Measurements from ENCODE around the gene GRIPAP1.
A peak's percentile ranks its signal among the peaks of the same experiment; 100 is the strongest.

Gene GRIPAP1

DNA sequence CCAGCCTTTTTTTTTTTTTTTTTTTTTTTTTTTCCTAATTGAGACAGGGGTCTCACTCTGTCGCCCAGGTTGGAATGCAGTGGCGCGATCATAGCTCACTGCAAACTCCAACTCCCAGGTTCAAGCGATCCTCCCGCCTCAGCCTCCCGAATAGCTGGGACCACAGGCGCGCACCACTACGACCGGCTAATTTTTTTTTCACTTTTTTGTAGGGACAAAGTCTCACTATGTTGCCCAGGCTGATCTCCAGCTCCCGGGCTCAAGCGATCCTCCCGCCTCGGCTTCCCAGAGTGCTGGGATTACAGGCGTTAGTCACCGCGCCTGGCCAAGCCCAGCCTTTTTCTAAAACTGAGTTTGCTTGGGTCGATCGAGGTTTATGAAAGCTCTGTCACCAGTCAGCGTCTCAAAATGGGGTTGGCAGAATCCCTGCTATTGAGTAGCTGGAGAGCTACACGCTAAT, 43.4 kb downstream of the GRIPAP1 start:
- no peak for DNase-seq

DNA sequence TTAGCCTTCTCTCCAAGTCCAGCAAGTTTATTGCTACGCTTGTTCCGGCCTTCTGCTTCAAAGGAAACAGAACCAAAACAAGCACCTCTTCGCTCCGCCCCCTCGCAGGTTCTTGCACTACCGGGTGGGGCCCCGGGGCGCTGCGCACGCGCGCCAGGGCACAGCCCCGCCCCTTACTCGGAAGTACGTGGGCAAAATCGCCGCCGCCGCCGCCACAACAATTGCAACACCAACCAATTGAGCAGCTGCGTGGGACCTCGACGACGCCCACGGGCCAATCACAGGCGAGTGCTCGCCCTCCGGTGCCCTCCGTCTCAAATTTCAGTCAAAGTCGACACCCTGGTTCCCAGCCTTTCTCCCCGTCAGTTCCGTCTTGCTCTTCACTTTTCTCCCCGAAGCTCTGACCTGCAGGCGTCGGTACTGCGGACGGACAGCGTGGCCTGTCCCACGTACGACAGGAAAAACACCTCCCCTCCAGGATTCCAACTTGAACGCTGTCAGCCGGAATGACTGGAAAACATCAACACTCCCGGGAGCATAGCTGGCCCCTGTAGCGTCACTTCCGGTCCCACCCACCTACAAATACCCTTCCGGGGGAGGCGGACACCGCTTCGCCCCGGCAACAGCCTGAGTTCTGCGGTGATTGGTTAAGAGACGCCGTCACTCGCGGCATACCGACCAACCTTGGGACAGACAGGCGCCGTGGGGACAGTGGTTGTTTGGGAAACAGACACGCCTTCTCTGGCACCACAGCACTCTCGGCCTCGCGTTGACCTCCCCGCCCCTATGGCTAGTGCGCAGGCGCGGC, 44.0 kb downstream of the GRIPAP1 start:
- peak; percentile 96 for DNase-seq

DNA sequence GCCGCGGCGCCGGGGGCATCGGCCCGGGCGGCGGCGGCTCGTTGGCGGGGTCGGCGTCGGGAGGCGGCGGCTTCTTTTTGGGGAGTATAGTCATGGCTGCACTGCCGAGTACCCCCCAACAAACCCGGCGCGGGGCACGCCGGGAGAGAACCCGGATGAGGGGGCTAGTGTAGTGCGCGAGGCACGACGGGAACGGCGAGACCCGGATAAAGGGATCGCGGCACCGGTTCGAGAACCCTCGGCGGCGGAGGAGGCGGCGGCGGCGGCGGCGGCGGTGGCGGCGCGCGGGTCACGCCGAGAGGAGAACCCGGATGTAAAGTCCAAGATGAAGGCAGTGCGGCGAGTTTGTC, 44.6 kb downstream of the GRIPAP1 start, which contains the start of gene OTUD5:
OTUD5 (minus strand) TSS at position 131 of the 350 bp plus-strand sequence; CDS start at position 94, 37 bp downstream.
- DNase-seq = no peak

- DNase-seq = no peak
Observed at GRCh38 chrX:48956728-48957414, 45.2 kb downstream of the GRIPAP1 start.

DNA sequence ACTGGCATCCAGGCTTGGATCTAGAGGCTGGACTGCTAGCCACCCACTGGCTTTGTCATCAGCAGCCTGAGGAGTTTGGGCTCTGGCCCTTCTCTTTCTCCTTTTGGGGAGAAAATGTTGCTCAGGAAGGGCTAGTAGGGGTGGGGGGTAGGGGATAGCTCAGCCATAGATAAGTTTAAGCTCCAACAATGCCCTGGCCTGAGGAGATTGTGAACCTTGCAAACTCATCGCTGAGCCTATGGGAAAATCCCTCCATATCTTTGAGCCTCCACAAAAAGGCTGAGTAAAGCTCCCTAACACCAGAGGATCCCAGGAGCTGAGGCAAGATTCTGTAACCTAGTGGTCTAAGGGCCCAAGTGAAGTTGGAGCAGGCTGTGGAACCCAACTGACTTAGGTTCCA, 53.5 kb downstream of the GRIPAP1 start:
- DNase-seq = no peak

DNA sequence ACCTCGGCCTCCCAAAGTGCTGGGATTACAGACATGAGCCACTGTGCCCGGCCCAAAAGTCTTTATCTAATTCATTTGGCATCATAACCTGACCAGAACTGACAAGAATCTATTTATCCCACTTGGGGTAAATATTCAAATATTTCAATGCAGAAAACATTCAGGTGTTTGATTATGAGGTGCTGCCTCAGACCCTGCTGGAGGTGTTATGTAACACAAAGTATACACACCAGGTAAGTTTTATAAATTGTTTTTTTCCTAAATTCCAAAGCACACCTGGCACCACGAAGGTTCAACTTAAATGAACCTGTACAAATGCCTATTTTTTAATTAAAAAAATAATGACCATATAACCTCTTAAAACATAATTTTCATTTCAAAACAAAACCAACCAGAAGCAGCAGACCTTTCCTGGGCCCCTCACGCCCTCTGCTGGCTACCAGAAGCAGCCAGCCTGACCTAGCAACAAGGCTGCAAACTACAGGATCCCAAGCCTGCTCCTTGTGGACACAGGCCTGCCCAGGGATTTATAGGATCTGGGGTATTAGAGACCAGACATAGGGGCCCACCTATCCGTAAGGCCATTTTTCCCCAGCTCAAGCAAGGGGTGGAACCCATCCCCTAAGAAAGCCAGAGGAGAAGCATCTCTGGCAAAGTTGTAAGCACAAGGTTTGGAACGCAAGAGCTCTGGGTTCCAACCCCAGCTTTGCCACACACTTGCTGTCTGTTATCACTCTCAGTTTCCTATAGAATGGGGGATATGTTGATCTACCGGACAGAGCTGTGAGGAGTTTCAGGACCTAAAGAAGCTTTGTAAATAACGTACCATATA, 56.3 kb downstream of the GRIPAP1 start:
- peak; percentile 15 for DNase-seq

GRCh38 chrX:48942895-48943294, 59.2 kb downstream of the GRIPAP1 start:
- no peak for DNase-seq

DNA sequence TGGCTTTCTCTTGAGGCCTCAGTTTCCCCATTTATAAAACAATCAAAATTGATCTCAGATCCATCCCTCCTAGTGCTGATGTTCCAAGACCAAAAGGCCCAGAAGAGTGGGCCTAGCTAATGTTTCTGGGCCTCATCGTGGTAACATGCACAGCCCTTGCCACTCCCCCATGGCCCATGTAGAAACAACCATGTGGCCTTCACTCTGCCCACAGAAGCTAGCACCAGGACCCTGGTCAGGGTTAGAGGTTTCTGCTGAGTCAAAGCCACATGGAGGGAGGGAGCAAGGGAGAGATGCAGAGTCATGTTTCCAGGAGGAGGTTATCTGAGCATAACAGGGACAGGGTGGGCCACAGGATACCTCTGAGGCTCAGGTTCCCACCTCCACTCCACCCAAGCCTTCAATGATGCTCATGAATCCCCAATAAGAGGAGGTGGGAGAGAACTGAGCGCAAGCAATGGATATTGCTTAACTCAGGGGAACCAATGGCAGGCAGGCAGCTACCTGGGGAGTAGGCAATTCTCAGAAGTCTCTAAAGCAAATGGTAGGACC, 61.6 kb downstream of the GRIPAP1 start:
- DNase-seq = peak; percentile 40

DNA sequence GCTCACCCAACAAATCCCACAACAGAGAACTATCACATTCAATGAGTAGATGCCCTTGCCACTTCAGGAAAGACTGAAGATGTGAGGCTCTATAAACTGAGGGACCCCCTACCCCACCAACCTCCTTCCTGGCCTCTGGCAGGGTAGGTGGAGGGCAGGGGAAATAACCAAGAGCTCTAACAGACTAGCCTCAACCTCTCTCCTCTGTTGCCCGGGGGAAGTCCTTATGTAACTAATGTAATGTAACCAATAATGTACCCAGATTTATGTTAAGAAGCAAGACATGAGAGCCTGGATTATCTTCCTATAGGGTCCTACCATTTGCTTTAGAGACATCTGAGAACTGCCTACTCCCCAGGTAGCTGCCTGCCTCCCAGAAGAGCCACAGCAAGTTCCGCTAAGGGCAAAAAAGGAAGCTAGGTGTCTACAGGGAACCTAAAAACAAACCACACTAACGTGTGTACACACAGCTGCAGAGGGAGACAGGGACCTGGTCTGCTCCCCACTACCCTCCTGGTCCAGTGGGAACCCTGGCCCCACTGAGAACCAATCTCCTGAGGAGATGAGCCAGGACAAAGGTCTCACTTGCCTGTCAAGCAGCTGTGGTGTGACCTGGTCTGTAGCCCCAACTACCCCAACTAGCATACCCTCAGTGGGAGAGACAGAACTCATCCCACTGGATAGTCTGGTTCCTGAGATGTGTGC, 62.4 kb downstream of the GRIPAP1 start:
- no peak for DNase-seq

GRCh38 chrX:48938721-48939425, 63.2 kb downstream of the GRIPAP1 start:
- no peak for DNase-seq

- DNase-seq = peak; percentile 95
Observed at GRCh38 chrX:48937054-48937907, 64.8 kb downstream of the GRIPAP1 start.

DNA sequence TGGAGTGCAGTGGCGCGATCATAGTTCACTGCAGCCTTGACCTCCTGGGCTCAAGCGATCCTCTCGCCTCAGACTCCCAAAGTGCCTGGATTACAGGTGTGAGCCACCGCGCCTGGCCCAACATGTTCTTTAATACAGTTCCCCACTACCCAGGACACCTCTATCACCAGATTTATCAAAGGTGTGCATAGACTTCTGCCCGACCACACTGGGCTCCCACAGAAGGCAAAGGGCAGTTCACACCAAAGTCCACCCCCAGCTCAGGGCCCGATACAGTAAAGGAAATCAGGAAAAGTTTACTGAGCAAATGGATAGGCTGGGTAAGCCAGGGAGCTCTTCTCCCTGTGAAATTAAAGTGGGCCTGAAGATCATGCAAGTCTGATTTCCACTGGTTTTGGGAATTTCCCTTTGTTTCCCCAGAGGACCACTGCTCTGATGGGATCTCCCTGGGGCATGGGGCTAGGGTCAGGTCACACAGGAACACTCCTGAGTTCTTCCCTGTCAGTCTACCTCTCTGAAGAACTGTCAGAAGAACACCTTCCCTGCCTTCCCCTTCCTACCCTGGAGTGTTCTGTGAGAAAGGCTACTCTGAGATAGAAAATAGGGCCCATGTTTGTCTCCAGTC, 65.5 kb downstream of the GRIPAP1 start:
- DNase-seq = no peak

DNA sequence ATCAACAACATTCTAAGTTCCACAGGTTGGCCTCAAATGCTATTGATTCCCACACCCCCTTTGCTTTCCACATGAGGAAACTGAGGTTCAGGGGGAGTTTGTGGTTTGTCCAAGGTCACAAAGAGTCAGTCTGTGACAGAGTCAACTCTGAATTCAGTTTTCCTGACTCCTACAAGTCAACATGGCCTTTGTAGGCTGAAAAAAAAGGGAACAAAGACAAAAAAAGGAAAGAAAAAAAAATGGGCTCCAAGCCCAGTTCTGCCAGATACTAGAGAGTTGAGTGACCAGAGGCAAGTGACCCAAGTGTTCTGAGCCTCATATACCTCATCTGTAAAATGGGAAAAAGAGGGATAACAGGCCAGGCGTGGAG, 66.8 kb downstream of the GRIPAP1 start:
- DNase-seq = no peak

GRCh38 chrX:48934581-48935300, 67.3 kb downstream of the GRIPAP1 start:
- no peak for DNase-seq

GRCh38 chrX:48933757-48934156, 68.3 kb downstream of the GRIPAP1 start:
- peak; percentile 22 for DNase-seq

DNA sequence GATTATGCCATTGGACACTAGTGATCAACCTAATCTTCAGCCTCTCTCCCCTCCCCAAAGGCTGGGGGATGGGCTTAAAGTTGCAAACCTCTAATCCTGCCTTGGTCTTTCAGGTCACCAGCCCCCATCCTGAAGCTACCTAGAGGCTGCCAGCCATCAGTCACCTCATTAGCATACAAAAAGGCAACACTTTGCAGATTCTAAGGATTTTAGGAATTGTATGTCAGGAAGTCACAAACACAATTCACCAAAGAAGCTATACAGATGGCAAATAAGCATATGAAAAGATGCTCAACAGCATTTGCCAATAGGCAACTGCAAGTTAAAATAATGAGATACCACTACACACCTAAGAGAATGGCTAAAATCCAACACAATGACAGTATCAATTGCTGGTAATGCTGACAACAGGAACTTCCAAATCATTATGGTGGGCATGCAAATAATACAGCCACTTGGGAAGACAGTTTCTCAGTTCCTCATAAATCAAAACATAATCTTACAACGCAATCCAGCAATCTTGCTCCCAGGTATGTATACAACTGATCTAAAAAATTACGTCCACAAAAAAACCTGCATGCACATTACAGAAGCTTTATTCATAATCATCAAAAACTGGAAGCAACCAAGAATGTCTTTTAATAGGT, 74.2 kb downstream of the GRIPAP1 start:
- DNase-seq = no peak

DNA sequence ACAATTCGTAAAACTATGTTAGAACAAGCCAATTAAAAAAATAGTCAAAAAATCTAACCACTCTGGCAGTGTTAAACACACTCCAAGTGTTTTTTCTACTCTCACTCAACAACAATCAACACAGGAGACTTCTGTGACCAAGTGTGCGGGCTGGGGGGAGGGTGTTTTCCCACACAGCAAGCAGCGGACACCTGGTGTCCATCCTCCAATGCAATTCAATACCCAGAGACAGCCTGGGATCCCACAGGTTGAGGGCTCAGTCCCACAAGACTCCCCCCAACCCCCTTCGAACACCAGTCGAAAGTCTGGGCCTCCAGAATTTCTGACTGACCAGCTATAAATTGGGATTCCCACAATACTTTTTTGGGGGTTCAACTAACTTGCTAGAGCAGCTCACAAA, 74.9 kb downstream of the GRIPAP1 start:
- DNase-seq = no peak

DNA sequence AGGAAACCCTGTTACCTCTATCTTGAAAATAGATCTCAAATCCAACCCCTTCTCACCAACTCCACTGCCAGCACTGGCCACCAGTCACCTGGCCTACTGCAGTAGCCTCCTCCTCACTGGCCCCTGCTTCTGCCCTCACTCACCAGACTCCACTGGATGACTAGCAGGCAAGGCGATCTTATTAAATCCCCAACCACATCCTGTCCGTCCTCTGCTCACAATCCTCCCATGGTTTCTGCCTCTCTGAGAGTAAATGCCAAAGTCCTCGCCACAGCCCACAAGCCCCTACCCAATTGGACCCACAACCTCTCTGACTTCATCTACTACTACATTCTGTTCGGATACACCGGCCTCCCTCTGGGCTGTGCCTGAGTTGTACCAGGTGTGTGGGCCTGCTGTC, 77.8 kb downstream of the GRIPAP1 start:
- no peak for DNase-seq

GRCh38 chrX:48923771-48924170, 78.3 kb downstream of the GRIPAP1 start:
- DNase-seq = no peak
